ENCODE results near the gene PDX1. TPM values are rescaled to one million over a fixed set of nuclear protein-coding genes. Genes with fewer than 3 reads are reported as not detected.

The PDX1 gene
- total RNA-seq, 1 experiment from 2014 or later: not detected

DNA sequence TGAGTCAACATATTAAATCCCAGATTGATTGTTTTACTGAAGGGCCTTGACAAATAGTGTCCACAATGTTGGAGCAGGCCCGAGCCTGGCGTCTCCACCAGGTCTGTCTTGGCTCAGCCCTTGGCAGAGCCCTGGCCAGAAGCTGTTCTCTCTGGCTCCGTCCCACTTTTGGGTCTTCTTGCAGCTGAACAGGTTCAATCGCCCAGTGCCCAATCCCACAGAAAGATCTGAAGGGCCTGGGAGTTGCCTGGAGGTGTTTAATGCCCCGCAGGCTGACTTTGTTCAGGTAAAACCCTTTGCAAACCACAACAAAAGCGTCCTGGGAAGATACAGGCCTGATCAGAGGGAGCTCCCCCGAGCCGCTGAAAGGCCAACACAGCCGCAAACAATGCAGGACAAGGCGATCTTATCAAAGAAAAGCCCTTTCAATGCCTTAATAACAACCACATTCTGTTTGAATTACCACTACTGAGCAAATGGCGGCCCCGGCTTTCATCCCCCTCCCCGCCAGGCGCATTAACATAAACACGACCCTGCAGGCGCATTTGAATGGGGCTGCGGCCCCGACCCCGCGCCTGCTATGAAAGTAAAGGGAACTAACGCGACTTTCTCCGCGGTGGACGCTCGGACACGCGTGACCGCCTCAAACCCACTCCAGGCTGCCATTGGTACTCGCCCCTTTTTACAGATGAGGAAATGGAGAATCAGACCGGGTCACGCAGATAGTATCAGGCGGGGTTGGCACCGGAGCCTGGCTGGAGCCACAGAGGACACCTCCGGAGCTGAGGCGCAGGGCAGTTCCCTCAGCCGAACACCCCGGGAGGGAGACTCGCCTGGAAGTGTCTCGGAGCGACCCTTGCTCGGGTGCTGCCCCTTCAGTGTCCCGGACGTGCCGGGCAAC, 46.2 kb downstream of the PDX1 start:
- ATAC-seq: peak; percentile 25
- Mint-ChIP-seq H3K36me3 (no peaks in the 10 kb centered on the region), H3K27me3 (ENCODE audit: low read depth) (peaks cover 100% of the 10 kb centered on the region), H3K4me3 (peak overlapping the region; percentile 56), H3K9me3 (no peaks in the 10 kb centered on the region), H3K27ac (no peak overlapping the region), H3K4me1 (peaks cover 67% of the 10 kb centered on the region)
- ChIA-PET CTCF (interaction anchor here (1.0 to 6.1 kb wide), 6 partner anchors 10 to 139 kb away, joined by 3 to 53 read pairs (median 12); no protein-coding TSS in a partner anchor), POLR2A (interaction anchor here (1.1 kb wide), 1 partner anchor 159 kb away, joined by 3 read pairs; no protein-coding TSS in a partner anchor)
- TF ChIP-seq, protein P1, sequence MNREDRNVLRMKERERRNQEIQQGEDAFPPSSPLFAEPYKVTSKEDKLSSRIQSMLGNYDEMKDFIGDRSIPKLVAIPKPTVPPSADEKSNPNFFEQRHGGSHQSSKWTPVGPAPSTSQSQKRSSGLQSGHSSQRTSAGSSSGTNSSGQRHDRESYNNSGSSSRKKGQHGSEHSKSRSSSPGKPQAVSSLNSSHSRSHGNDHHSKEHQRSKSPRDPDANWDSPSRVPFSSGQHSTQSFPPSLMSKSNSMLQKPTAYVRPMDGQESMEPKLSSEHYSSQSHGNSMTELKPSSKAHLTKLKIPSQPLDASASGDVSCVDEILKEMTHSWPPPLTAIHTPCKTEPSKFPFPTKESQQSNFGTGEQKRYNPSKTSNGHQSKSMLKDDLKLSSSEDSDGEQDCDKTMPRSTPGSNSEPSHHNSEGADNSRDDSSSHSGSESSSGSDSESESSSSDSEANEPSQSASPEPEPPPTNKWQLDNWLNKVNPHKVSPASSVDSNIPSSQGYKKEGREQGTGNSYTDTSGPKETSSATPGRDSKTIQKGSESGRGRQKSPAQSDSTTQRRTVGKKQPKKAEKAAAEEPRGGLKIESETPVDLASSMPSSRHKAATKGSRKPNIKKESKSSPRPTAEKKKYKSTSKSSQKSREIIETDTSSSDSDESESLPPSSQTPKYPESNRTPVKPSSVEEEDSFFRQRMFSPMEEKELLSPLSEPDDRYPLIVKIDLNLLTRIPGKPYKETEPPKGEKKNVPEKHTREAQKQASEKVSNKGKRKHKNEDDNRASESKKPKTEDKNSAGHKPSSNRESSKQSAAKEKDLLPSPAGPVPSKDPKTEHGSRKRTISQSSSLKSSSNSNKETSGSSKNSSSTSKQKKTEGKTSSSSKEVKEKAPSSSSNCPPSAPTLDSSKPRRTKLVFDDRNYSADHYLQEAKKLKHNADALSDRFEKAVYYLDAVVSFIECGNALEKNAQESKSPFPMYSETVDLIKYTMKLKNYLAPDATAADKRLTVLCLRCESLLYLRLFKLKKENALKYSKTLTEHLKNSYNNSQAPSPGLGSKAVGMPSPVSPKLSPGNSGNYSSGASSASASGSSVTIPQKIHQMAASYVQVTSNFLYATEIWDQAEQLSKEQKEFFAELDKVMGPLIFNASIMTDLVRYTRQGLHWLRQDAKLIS (CRISPR knock-in tag; IDR thresholded peaks at IDR 0.05; ENCODE audit: borderline replicate concordance): no peak
- TF ChIP-seq, protein P2, sequence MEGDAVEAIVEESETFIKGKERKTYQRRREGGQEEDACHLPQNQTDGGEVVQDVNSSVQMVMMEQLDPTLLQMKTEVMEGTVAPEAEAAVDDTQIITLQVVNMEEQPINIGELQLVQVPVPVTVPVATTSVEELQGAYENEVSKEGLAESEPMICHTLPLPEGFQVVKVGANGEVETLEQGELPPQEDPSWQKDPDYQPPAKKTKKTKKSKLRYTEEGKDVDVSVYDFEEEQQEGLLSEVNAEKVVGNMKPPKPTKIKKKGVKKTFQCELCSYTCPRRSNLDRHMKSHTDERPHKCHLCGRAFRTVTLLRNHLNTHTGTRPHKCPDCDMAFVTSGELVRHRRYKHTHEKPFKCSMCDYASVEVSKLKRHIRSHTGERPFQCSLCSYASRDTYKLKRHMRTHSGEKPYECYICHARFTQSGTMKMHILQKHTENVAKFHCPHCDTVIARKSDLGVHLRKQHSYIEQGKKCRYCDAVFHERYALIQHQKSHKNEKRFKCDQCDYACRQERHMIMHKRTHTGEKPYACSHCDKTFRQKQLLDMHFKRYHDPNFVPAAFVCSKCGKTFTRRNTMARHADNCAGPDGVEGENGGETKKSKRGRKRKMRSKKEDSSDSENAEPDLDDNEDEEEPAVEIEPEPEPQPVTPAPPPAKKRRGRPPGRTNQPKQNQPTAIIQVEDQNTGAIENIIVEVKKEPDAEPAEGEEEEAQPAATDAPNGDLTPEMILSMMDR (IDR thresholded peaks at IDR 0.05): no peak
- TF ChIP-seq ETV6 (CRISPR knock-in tag; IDR thresholded peaks at IDR 0.05): 0 out of 2 replicates have a peak, but pooled peaks have one; percentile 17
- no peak for TF ChIP-seq IRF2 (CRISPR knock-in tag; IDR thresholded peaks at IDR 0.05; ENCODE audit: borderline replicate concordance, low read depth)
- TF ChIP-seq FOXK1 (CRISPR knock-in tag; IDR thresholded peaks at IDR 0.05): peak; percentile 48; the same call in 1 of the 2 replicates
- TF ChIP-seq ZBTB43 (CRISPR knock-in tag; IDR thresholded peaks at IDR 0.05): no peak
- TF ChIP-seq, protein P3, sequence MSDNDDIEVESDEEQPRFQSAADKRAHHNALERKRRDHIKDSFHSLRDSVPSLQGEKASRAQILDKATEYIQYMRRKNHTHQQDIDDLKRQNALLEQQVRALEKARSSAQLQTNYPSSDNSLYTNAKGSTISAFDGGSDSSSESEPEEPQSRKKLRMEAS (CRISPR knock-in tag; IDR thresholded peaks at IDR 0.05): no peak
- no peak for TF ChIP-seq SMAD3 (CRISPR knock-in tag; IDR thresholded peaks at IDR 0.05; ENCODE audit: borderline replicate concordance)
- no peak for TF ChIP-seq RORB (CRISPR knock-in tag; IDR thresholded peaks at IDR 0.05)
- TF ChIP-seq, protein P4, sequence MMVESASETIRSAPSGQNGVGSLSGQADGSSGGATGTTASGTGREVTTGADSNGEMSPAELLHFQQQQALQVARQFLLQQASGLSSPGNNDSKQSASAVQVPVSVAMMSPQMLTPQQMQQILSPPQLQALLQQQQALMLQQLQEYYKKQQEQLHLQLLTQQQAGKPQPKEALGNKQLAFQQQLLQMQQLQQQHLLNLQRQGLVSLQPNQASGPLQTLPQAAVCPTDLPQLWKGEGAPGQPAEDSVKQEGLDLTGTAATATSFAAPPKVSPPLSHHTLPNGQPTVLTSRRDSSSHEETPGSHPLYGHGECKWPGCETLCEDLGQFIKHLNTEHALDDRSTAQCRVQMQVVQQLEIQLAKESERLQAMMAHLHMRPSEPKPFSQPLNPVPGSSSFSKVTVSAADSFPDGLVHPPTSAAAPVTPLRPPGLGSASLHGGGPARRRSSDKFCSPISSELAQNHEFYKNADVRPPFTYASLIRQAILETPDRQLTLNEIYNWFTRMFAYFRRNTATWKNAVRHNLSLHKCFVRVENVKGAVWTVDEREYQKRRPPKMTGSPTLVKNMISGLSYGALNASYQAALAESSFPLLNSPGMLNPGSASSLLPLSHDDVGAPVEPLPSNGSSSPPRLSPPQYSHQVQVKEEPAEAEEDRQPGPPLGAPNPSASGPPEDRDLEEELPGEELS (CRISPR knock-in tag; IDR thresholded peaks at IDR 0.05): peak; percentile 58; the same call in 1 of the 2 replicates
- peak; percentile 91; the same call in 1 of the 2 replicates for TF ChIP-seq CBFB (CRISPR knock-in tag; IDR thresholded peaks at IDR 0.05; ENCODE audit: low read depth)
- TF ChIP-seq AR (CRISPR knock-in tag; IDR thresholded peaks at IDR 0.05): no peak
- peak; percentile 66; the same call in 1 of the 2 replicates for TF ChIP-seq ZMAT4 (CRISPR knock-in tag; IDR thresholded peaks at IDR 0.05)
- no peak for TF ChIP-seq SOX15 (CRISPR knock-in tag; IDR thresholded peaks at IDR 0.05)
- no peak for TF ChIP-seq NFYB (CRISPR knock-in tag; conservative IDR thresholded peaks at IDR 0.05; ENCODE audit: low read depth)
- peak; percentile 84 for DNase-seq (ENCODE audit: low spot score)

Measured in WTC11 (cell line).